HEK293 (cell line): ENCODE data around the gene TSPAN1.

ENCODE experiments used
- CTCF ChIA-PET: fragments of 350-600 bp; formaldehyde crosslinking; extraction: SDS; loops from one replicate; lab custom pipeline; 2021; ENCODE audit warnings: antibody characterized with exemption; lab: Yijun Ruan, JAX
- POLR2A ChIA-PET: fragments of 300-600 bp; formaldehyde crosslinking; extraction: SDS; loops from one replicate; lab custom pipeline; 2020; ENCODE audit warnings: antibody characterized with exemption, inconsistent platforms; lab: Yijun Ruan, JAX
- H3K27ac ChIP-seq: fragments of 200-500 bp; sonication (Bioruptor generic); 2 replicates; pipeline ENCODE4 v1.5.1; 2014; ENCODE audit warnings: low read depth, low read length, control low read depth, inconsistent platforms; ENCODE audit errors: extremely low read depth
- H3K36me3 ChIP-seq, 2 experiments: fragments of 200-500 bp in 1 of 2; sonication (Bioruptor generic) in 1 of 2; 1 replicate in 1 of 2; 2 replicates in 1 of 2; pipeline ENCODE4 v1.5.1; 2014 to 2017; ENCODE audit warnings: inconsistent platforms in 2 of 2, low read length in 2 of 2; ENCODE audit not compliant: control insufficient read depth in 2 of 2, insufficient read depth in 1 of 2
- H3K4me1 ChIP-seq: fragments of 200-500 bp; sonication (Bioruptor generic); 2 replicates; pipeline ENCODE4 v1.5.1; 2014; ENCODE audit warnings: mild to moderate bottlenecking, low read length, inconsistent platforms; ENCODE audit not compliant: control insufficient read depth, insufficient read depth
- H3K4me3 ChIP-seq: 2 replicates; pipeline ENCODE4 v1.5.1; 2011; ENCODE audit warnings: low read depth, mild to moderate bottlenecking, control low read depth, low read length, moderate library complexity
- H3K9me3 ChIP-seq: fragments of 200-500 bp; sonication (Bioruptor generic); 2 replicates; pipeline ENCODE4 v1.5.1; 2014; ENCODE audit warnings: low read depth, low read length, inconsistent platforms; ENCODE audit not compliant: control insufficient read depth, insufficient read depth
- KLF1 ChIP-seq: fragments of 450-650 bp; formaldehyde crosslinking; IDR thresholded peaks from 2 replicates; pipeline ENCODE4 v1.5.1; 2016; ENCODE audit warnings: missing biosample characterization, missing genetic modification characterization
- PRDM2 ChIP-seq: fragments of 450-650 bp; formaldehyde crosslinking; IDR thresholded peaks from 2 replicates; pipeline ENCODE4 v1.5.1; 2016; ENCODE audit warnings: missing biosample characterization, missing genetic modification characterization, borderline replicate concordance
- PRDM4 ChIP-seq: fragments of 450-650 bp; formaldehyde crosslinking; IDR thresholded peaks from 2 replicates; pipeline ENCODE4 v1.5.1; 2017; ENCODE audit warnings: missing biosample characterization, missing genetic modification characterization
- REST ChIP-seq: fragments of 450-650 bp; formaldehyde crosslinking; IDR thresholded peaks from 2 replicates; pipeline ENCODE4 v1.5.1; 2016; ENCODE audit warnings: missing biosample characterization, missing genetic modification characterization
- YY2 ChIP-seq: fragments of 450-650 bp; formaldehyde crosslinking; IDR thresholded peaks from 2 replicates; pipeline ENCODE4 v1.5.1; 2016; ENCODE audit warnings: missing biosample characterization, missing genetic modification characterization
- ZFP41 ChIP-seq: fragments of 450-650 bp; formaldehyde crosslinking; IDR thresholded peaks from 2 replicates; pipeline ENCODE4 v1.5.1; 2016; ENCODE audit warnings: missing biosample characterization, missing genetic modification characterization, borderline replicate concordance
- ZNF114 ChIP-seq: fragments of 450-650 bp; formaldehyde crosslinking; IDR thresholded peaks from 2 replicates; pipeline ENCODE4 v1.5.0; 2017; ENCODE audit warnings: missing biosample characterization, missing genetic modification characterization
- ZNF174 ChIP-seq: fragments of 450-650 bp; formaldehyde crosslinking; IDR thresholded peaks from 2 replicates; pipeline ENCODE4 v1.5.0; 2017; ENCODE audit warnings: missing biosample characterization, mild to moderate bottlenecking, missing genetic modification characterization
- ZNF214 ChIP-seq: fragments of 450-650 bp; formaldehyde crosslinking; IDR thresholded peaks from 2 replicates; pipeline ENCODE4 v1.5.1; 2017; ENCODE audit warnings: missing biosample characterization, mild to moderate bottlenecking, missing genetic modification characterization, borderline replicate concordance
- ZNF266 ChIP-seq: fragments of 450-650 bp; formaldehyde crosslinking; IDR thresholded peaks from 2 replicates; pipeline ENCODE4 v1.5.1; 2016; ENCODE audit warnings: missing biosample characterization, missing genetic modification characterization, low read depth
- ZNF292 ChIP-seq: fragments of 450-650 bp; formaldehyde crosslinking; IDR thresholded peaks from 2 replicates; pipeline ENCODE4 v1.5.1; 2016; ENCODE audit warnings: low read depth, missing biosample characterization, missing genetic modification characterization, borderline replicate concordance
- ZNF398 ChIP-seq: fragments of 450-650 bp; formaldehyde crosslinking; IDR thresholded peaks from 2 replicates; pipeline ENCODE4 v1.5.1; 2017; ENCODE audit warnings: missing biosample characterization, missing genetic modification characterization
- ZNF404 ChIP-seq: fragments of 450-650 bp; formaldehyde crosslinking; IDR thresholded peaks from 2 replicates; pipeline ENCODE4 v1.5.1; 2017; ENCODE audit warnings: missing biosample characterization, missing genetic modification characterization
- ZNF449 ChIP-seq: fragments of 450-650 bp; formaldehyde crosslinking; IDR thresholded peaks from 2 replicates; pipeline ENCODE4 v1.5.1; 2017; ENCODE audit warnings: missing biosample characterization, mild to moderate bottlenecking, missing genetic modification characterization, moderate library complexity
- ZNF521 ChIP-seq: fragments of 450-650 bp; formaldehyde crosslinking; IDR thresholded peaks from 2 replicates; pipeline ENCODE4 v1.5.1; 2017; ENCODE audit warnings: missing biosample characterization, mild to moderate bottlenecking, missing genetic modification characterization
- ZNF529 ChIP-seq: fragments of 450-650 bp; formaldehyde crosslinking; IDR thresholded peaks from 2 replicates; pipeline ENCODE4 v1.5.1; 2017; ENCODE audit warnings: missing genetic modification characterization, missing biosample characterization; ENCODE audit not compliant: insufficient replicate concordance
- ZNF660 ChIP-seq: fragments of 450-650 bp; IDR thresholded peaks from 2 replicates; pipeline ENCODE4 v1.5.1; 2018; ENCODE audit warnings: missing biosample characterization, mild to moderate bottlenecking, missing genetic modification characterization
- ZNF830 ChIP-seq: fragments of 450-650 bp; IDR thresholded peaks from 2 replicates; pipeline ENCODE4 v1.5.0; 2018; ENCODE audit warnings: missing biosample characterization, missing genetic modification characterization, low read depth, mild to moderate bottlenecking, moderate library complexity

Gene TSPAN1

GRCh38 chr1:46181343-46182260 is 6.7 kb downstream of the TSPAN1 start:
- Histone ChIP-seq H3K36me3 (no peaks in the 10 kb centered on the region), H3K27ac (no peak overlapping the region), H3K4me1 (peaks cover 3% of the 10 kb centered on the region; the same call in 1 of the 2 replicates), H3K9me3 (no peaks in the 10 kb centered on the region), H3K4me3 (no peak overlapping the region)
- ChIA-PET CTCF (interaction anchor here (0.6 to 9.3 kb wide), 11 partner anchors 9 to 267 kb away, joined by 3 to 148 read pairs (median 7); partner anchors contain the start of gene PIK3R3), POLR2A (interaction anchor here (0.9 to 2.2 kb wide), 5 partner anchors 17 to 660 kb away, joined by 3 to 15 read pairs (median 3); partner anchors contain the start of genes PIK3R3, POMGNT1 and PRDX1)
- TF ChIP-seq ZFP41 (tag by site-specific recombination): no peak
- no peak for TF ChIP-seq ZNF266 (tag by site-specific recombination)
- no peak for TF ChIP-seq ZNF174 (tag by site-specific recombination)
- no peak for TF ChIP-seq ZNF521
- TF ChIP-seq ZNF449: no peak
- TF ChIP-seq KLF1 (tag by site-specific recombination): no peak
- TF ChIP-seq ZNF529: no peak
- TF ChIP-seq ZNF114 (tag by site-specific recombination): no peak
- TF ChIP-seq ZNF404 (tag by site-specific recombination): no peak
- no peak for TF ChIP-seq ZNF830 (tag by site-specific recombination)
- TF ChIP-seq REST (tag by site-specific recombination): no peak
- TF ChIP-seq PRDM4 (tag by site-specific recombination): peak; percentile 74
- TF ChIP-seq ZNF214 (tag by site-specific recombination): no peak
- TF ChIP-seq YY2 (tag by site-specific recombination): no peak
- TF ChIP-seq ZNF292: no peak
- no peak for TF ChIP-seq ZNF660 (tag by site-specific recombination)
- TF ChIP-seq PRDM2 (tag by site-specific recombination): no peak
- no peak for TF ChIP-seq ZNF398 (tag by site-specific recombination)
